Neural cell (in vitro differentiated cells): ENCODE measurements around the gene CXCR5. TPM values are rescaled to one million over a fixed set of nuclear protein-coding genes. Genes with fewer than 3 reads are reported as not detected.

ENCODE experiments used
- H2AFZ ChIP-seq: fragments of 200-600, 300-800 bp; sonication (generic), shearing (Covaris generic); 2 replicates; pipeline ENCODE4 v1.6.0; 2014; ENCODE audit warnings: low read depth, mild to moderate bottlenecking, antibody characterized with exemption, low read length, moderate library complexity
- H3F3A ChIP-seq: fragments of 200-600 bp; shearing (Covaris generic); 2 replicates; pipeline ENCODE4 v1.6.1; 2016; ENCODE audit warnings: mild to moderate bottlenecking, moderate library complexity, mixed read lengths, antibody characterized with exemption, low read length; ENCODE audit not compliant: insufficient read depth, poor library complexity, severe bottlenecking
- H3K27ac ChIP-seq: fragments of 200-600, 300-800 bp; sonication (generic), shearing (Covaris generic); 2 replicates; pipeline ENCODE4 v1.5.1; 2014; ENCODE audit warnings: mild to moderate bottlenecking, low read length, moderate library complexity
- H3K27me3 ChIP-seq: fragments of 300-800, 200-600 bp; sonication (generic), shearing (Covaris generic); 2 replicates; pipeline ENCODE4 v1.6.0; 2014; ENCODE audit warnings: mild to moderate bottlenecking, low read depth, low read length, moderate library complexity; ENCODE audit not compliant: insufficient read depth
- H3K36me3 ChIP-seq: fragments of 300-800, 200-600 bp; sonication (generic), shearing (Covaris generic); 2 replicates; pipeline ENCODE4 v1.5.1; 2014; ENCODE audit warnings: mild to moderate bottlenecking, antibody characterized with exemption, low read length, moderate library complexity; ENCODE audit not compliant: insufficient read depth
- H3K4me2 ChIP-seq: fragments of 300-800, 200-600 bp; sonication (generic), shearing (Covaris generic); 2 replicates; pipeline ENCODE4 v1.6.0; 2014; ENCODE audit warnings: mild to moderate bottlenecking, low read length
- H3K4me3 ChIP-seq: fragments of 300-800, 200-600 bp; sonication (generic), shearing (Covaris generic); 2 replicates; pipeline ENCODE4 v1.5.1; 2014; ENCODE audit warnings: mild to moderate bottlenecking, low read length, moderate library complexity
- H3K79me2 ChIP-seq: fragments of 200-600 bp; shearing (Covaris generic); replicated peaks from 2 replicates; pipeline ENCODE4 v1.6.0; 2014; ENCODE audit warnings: mild to moderate bottlenecking, low read length, moderate library complexity; ENCODE audit not compliant: insufficient read depth
- H3K9ac ChIP-seq: fragments of 300-800, 200-600 bp; sonication (generic), shearing (Covaris generic); 2 replicates; pipeline ENCODE4 v1.6.1; 2016; ENCODE audit warnings: mild to moderate bottlenecking, low read length, mixed read lengths
- H3K9me2 ChIP-seq: fragments of 200-600 bp; shearing (Covaris generic); 2 replicates; pipeline ENCODE4 v1.6.1; 2016; ENCODE audit warnings: mild to moderate bottlenecking, low read length, mixed read lengths; ENCODE audit not compliant: insufficient read depth
- H3K9me3 ChIP-seq: fragments of 200-600, 300-800 bp; sonication (generic), shearing (Covaris generic); 2 replicates; pipeline ENCODE4 v1.6.1; 2016; ENCODE audit warnings: mild to moderate bottlenecking, mixed run types, low read length, moderate library complexity, mixed read lengths
- H4K20me1 ChIP-seq: fragments of 200-600 bp; shearing (Covaris generic); 2 replicates; pipeline ENCODE4 v1.6.1; 2016; ENCODE audit warnings: mild to moderate bottlenecking, mixed run types; ENCODE audit not compliant: insufficient read depth
- EP300 ChIP-seq: fragments of 450-650 bp; conservative IDR thresholded peaks from 2 replicates; pipeline ENCODE4 v1.6.1; 2014; ENCODE audit warnings: antibody characterized with exemption, mild to moderate bottlenecking, moderate library complexity; ENCODE audit not compliant: poor library complexity, severe bottlenecking
- EZH2 ChIP-seq: fragments of 200-600, 300-800 bp; shearing (Covaris generic), sonication (generic); IDR thresholded peaks from 2 replicates; pipeline ENCODE4 v1.6.1; 2014; ENCODE audit warnings: antibody characterized with exemption, low read length, borderline replicate concordance, mild to moderate bottlenecking; ENCODE audit not compliant: insufficient read depth, poor library complexity, severe bottlenecking
- MXI1 ChIP-seq: fragments of 450-650 bp; conservative IDR thresholded peaks from 2 replicates; pipeline ENCODE4 v1.6.1; 2014; ENCODE audit warnings: antibody characterized with exemption, mild to moderate bottlenecking; ENCODE audit not compliant: poor library complexity, severe bottlenecking
- POLR2AphosphoS5 ChIP-seq: IDR thresholded peaks from 2 replicates; pipeline ENCODE4 v1.6.1; 2012
- RAD21 ChIP-seq: fragments of 450-650 bp; conservative IDR thresholded peaks from 2 replicates; pipeline ENCODE4 v1.6.1; 2014; ENCODE audit warnings: antibody characterized with exemption, mild to moderate bottlenecking, moderate library complexity
- SMC3 ChIP-seq: fragments of 450-650 bp; conservative IDR thresholded peaks from 2 replicates; pipeline ENCODE4 v1.6.1; 2014; ENCODE audit warnings: antibody characterized with exemption, mild to moderate bottlenecking, moderate library complexity; ENCODE audit not compliant: poor library complexity
- polyA plus RNA-seq: library from polyadenylated mRNA; depleted of rRNA; stranded (reverse); fragments of >200 nt; gene quantifications from 2 replicates; pipeline ENCODE4 v1.2.3, GENCODE V29; 2014
- TF ChIP-seq, protein P1 (sequence below): fragments of 450-650 bp; IDR thresholded peaks from 2 replicates; pipeline ENCODE4 v1.5.1; 2014; ENCODE audit warnings: antibody characterized with exemption, mild to moderate bottlenecking, moderate library complexity; ENCODE audit not compliant: poor library complexity, severe bottlenecking
- TF ChIP-seq, protein P2 (sequence below): IDR thresholded peaks from 2 replicates; pipeline ENCODE4 v1.6.1; 2012; ENCODE audit warnings: borderline replicate concordance

CXCR5 gene
- polyA plus RNA-seq, 1 donor from 2014 or later, result not detected

DNA sequence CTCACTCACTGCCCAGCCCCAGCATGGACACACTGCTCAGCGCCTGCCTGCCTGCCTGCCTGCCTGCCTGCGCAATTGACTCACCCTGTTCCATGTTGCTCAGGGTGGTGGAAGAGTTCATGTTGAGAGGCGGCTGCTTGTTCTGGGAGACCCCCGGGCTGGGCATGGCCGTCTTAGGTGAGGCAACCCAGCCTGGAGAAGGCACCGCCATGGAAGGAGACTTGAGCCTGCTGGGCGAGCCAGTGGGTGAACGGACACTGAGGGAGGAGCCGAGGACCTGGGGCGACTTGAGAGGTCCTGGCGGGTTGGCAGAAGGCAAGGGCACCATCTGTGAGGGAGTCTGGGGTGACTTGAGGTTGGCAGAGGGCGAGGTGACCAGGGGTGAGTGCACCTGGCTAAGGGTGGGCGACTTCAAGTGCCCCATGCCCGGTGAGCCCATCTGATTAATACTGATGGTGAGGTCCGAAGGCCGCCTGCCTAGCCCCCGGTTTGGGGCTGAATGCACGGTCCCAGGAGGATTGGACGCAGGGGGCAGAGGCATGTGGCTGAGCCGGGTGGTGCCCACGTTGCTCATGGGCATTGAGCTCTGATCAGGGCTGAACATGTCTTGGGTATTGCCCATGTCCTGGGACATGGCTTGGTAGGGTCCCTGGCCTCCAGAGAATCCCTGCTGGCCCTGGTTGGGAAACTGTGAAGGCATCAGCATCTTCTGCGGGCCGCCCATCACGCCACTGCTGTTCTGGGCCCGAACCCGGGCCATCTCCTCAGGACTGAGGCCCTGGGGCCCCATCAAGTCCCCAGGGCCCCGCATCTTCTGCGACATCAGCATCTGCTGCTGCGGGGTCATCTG lies 17.1 kb downstream of the CXCR5 start:
- Histone ChIP-seq H2AFZ (no peak overlapping the region), H3K9me3 (no peaks in the 10 kb centered on the region), H3K36me3 (no peaks in the 10 kb centered on the region), H3K4me2 (no peak overlapping the region), H3K9me2 (no peaks in the 10 kb centered on the region), H3F3A (no peaks in the 10 kb centered on the region), H3K4me3 (no peak overlapping the region), H3K79me2 (no peaks in the 10 kb centered on the region), H3K9ac (no peak overlapping the region), H3K27me3 (no peaks in the 10 kb centered on the region), H4K20me1 (no peaks in the 10 kb centered on the region), H3K27ac (no peak overlapping the region)
- TF ChIP-seq SMC3 (no peak), RAD21 (no peak)

DNA sequence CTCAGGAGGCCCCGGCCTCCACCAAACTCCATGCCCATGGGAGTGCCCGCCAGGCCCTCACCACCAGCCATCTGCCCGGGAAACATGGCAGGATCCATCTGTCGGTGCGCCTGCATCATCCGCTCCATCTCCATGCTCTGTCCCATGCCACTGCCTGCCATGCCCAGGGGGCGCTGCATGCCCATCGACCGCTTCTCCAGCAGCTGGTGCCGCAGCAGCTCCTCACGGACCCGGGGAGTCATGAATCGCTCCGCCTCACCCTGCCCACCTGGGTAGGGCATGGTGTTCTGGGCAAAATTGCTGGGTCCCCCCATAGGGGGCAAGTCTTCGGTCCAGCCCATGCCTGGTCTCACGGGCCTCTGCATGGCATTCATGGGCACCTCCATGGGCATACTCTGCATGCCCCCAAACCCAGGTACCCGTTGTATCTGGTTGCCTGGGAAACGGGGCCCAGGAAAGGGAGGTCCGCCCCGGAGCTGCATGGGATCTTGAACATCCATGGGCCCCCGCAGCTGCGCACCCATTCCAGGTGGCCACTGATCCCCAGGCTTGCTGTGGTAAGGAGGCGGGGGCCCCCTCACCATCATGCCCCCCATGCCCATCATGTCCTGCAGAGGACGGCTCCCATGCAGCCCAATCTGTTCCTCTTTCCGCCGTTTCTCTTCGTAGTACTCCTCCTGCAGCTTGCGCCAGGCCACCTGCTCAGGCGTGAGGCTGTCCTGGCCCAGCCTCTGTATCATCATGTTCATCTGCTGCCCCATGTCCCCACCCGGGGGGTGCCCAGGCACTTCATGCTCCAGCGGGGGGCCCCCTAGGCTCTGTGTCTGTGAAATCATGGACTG lies 18.0 kb downstream of the CXCR5 start:
- Histone ChIP-seq H3K9ac (no peak overlapping the region), H3K9me3 (no peaks in the 10 kb centered on the region), H2AFZ (no peak overlapping the region), H3F3A (no peaks in the 10 kb centered on the region), H3K9me2 (no peaks in the 10 kb centered on the region), H3K27me3 (no peaks in the 10 kb centered on the region), H3K36me3 (no peaks in the 10 kb centered on the region), H3K4me3 (no peak overlapping the region), H3K79me2 (no peaks in the 10 kb centered on the region), H4K20me1 (no peaks in the 10 kb centered on the region), H3K27ac (no peak overlapping the region), H3K4me2 (no peak overlapping the region)
- TF ChIP-seq EP300 (no peak), MXI1 (no peak)

DNA sequence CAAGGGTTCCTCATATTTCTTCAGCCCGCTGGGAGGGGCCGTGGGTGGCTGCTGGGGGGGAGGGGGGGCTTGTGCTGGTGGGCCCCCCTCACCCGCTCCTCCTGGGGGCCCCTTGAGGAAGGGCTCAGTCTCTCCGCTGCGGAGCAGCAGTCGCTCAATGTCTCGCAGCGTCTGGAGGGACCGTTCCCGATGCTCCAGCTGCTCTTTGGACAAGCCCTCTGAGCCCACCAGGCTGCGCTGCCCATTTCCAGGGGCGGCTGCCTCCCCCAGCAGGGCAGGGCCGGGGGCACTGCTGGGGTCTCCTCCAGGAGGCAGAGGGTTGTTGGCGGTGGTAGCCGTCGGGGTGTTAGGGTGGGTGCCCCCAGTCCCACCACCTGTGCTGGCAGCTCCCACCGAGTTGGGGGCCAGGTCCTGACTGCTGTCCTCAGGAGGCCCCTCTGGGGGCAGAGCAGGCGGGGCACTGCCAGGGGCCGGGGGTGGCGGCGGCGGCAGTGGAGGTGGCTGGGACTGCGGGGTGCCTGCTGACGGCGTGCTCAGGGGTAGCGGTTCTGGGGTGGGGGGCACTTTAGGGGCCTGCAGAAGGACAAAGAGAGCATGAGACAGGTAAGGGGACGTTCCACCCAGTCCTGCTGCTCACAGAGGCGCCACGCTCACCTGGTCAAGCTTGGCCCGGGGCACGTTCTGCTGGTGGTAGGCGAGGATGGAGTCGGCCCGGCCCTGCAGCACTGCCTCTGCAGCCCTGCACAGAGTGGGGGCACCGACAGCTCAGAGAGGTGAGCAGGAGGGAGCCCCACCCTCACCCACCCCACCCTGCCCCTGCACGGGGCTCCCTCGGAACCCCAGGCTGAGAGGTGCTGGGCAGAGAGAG lies 18.9 kb downstream of the CXCR5 start:
- no peaks in the 10 kb centered on the region for H3K9me2 ChIP-seq
- no peaks in the 10 kb centered on the region for H3K27me3 ChIP-seq
- H3K4me3 ChIP-seq, result no peak overlapping the region
- no peak overlapping the region for H2AFZ ChIP-seq
- H3K27ac ChIP-seq, result no peak overlapping the region
- H4K20me1 ChIP-seq, result no peaks in the 10 kb centered on the region
- no peaks in the 10 kb centered on the region for H3K36me3 ChIP-seq
- H3K9me3 ChIP-seq, result no peaks in the 10 kb centered on the region
- TF ChIP-seq, protein P1, sequence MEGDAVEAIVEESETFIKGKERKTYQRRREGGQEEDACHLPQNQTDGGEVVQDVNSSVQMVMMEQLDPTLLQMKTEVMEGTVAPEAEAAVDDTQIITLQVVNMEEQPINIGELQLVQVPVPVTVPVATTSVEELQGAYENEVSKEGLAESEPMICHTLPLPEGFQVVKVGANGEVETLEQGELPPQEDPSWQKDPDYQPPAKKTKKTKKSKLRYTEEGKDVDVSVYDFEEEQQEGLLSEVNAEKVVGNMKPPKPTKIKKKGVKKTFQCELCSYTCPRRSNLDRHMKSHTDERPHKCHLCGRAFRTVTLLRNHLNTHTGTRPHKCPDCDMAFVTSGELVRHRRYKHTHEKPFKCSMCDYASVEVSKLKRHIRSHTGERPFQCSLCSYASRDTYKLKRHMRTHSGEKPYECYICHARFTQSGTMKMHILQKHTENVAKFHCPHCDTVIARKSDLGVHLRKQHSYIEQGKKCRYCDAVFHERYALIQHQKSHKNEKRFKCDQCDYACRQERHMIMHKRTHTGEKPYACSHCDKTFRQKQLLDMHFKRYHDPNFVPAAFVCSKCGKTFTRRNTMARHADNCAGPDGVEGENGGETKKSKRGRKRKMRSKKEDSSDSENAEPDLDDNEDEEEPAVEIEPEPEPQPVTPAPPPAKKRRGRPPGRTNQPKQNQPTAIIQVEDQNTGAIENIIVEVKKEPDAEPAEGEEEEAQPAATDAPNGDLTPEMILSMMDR, result no peak
- TF ChIP-seq EZH2 (no peak), SMC3 (no peak), EP300 (no peak), POLR2AphosphoS5 (no peak), MXI1 (no peak)
- TF ChIP-seq, protein P2, sequence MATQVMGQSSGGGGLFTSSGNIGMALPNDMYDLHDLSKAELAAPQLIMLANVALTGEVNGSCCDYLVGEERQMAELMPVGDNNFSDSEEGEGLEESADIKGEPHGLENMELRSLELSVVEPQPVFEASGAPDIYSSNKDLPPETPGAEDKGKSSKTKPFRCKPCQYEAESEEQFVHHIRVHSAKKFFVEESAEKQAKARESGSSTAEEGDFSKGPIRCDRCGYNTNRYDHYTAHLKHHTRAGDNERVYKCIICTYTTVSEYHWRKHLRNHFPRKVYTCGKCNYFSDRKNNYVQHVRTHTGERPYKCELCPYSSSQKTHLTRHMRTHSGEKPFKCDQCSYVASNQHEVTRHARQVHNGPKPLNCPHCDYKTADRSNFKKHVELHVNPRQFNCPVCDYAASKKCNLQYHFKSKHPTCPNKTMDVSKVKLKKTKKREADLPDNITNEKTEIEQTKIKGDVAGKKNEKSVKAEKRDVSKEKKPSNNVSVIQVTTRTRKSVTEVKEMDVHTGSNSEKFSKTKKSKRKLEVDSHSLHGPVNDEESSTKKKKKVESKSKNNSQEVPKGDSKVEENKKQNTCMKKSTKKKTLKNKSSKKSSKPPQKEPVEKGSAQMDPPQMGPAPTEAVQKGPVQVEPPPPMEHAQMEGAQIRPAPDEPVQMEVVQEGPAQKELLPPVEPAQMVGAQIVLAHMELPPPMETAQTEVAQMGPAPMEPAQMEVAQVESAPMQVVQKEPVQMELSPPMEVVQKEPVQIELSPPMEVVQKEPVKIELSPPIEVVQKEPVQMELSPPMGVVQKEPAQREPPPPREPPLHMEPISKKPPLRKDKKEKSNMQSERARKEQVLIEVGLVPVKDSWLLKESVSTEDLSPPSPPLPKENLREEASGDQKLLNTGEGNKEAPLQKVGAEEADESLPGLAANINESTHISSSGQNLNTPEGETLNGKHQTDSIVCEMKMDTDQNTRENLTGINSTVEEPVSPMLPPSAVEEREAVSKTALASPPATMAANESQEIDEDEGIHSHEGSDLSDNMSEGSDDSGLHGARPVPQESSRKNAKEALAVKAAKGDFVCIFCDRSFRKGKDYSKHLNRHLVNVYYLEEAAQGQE, result no peak
- H3K79me2 ChIP-seq, result peaks cover under 1% of the 10 kb centered on the region
- no peak overlapping the region for H3K4me2 ChIP-seq
- H3K9ac ChIP-seq, result no peak overlapping the region
- no peaks in the 10 kb centered on the region for H3F3A ChIP-seq
